Breast epithelium (tissue), 4 donors: ENCODE data around the gene FIZ1. TPM values are rescaled to one million over a fixed set of nuclear protein-coding genes. Genes with fewer than 3 reads are reported as not detected.

Source experiments
- DNase-seq, 2 donors: peaks; one replicate each; pipeline ENCODE4 v3.0.0-alpha.2; 2019; ENCODE audit warnings: low spot score in 2 of 2
- H3K27ac ChIP-seq, 2 donors: fragments of 200-600 bp; sonication (generic) in 1 of 2; one replicate each; pipeline ENCODE4 v1.5.1; 2016 to 2019; ENCODE audit warnings: mild to moderate bottlenecking in 1 of 2
- H3K27me3 ChIP-seq, 2 donors: fragments of 200-600 bp; sonication (generic) in 1 of 2; one replicate each; pipeline versions ENCODE4 v1.5.1 to v1.6.0; 2017 to 2019; ENCODE audit warnings: control low read depth in 1 of 2, mild to moderate bottlenecking in 1 of 2
- H3K36me3 ChIP-seq: fragments of 200-600 bp; one replicate; pipeline ENCODE4 v1.5.1; 2019
- H3K4me1 ChIP-seq, 2 donors: fragments of 200-600 bp; sonication (generic); one replicate each; pipeline ENCODE4 v1.5.1; 2016 to 2019; ENCODE audit warnings: control low read depth in 1 of 2
- H3K4me3 ChIP-seq, 3 donors: fragments of 200-600 bp; sonication (generic); 1 replicate in 2 of 3; 2 replicates in 1 of 3; pipeline ENCODE4 v1.5.1; 2016 to 2019; ENCODE audit warnings: mild to moderate bottlenecking in 3 of 3, moderate library complexity in 2 of 3
- H3K9me3 ChIP-seq, 2 donors: fragments of 200-600 bp; sonication (generic) in 1 of 2; one replicate each; pipeline ENCODE4 v1.5.1; 2016 to 2019; ENCODE audit warnings: control low read depth in 1 of 2
- CTCF ChIP-seq, 3 donors: fragments of 450-650 bp; IDR thresholded peaks; one replicate each; pipeline ENCODE4 v1.5.1; 2016 to 2017; ENCODE audit warnings: antibody characterized with exemption in 3 of 3, mild to moderate bottlenecking in 3 of 3, moderate library complexity in 3 of 3
- POLR2A ChIP-seq: fragments of 450-650 bp; IDR thresholded peaks from one replicate; pipeline ENCODE4 v1.6.1; 2016; ENCODE audit warnings: antibody characterized with exemption, mild to moderate bottlenecking, moderate library complexity
- POLR2AphosphoS5 ChIP-seq, 3 donors: sonication (generic); formaldehyde crosslinking; IDR thresholded peaks; one replicate each; pipeline ENCODE4 v1.6.1; 2017; ENCODE audit warnings: antibody characterized with exemption in 3 of 3
- intact Hi-C: fragments of 100-400 bp; cut with DNase I; formaldehyde crosslinking; loops from one replicate; pipeline ENCODE4 v1.15.1; 2023; ENCODE audit warnings: low total_unique reads
- total RNA-seq, 3 donors: library from RNA; depleted of rRNA; stranded (reverse); fragments of >200 nt; gene quantifications; one replicate each; pipeline ENCODE4 v1.1.0, GENCODE V29; 2016

FIZ1 gene
- total RNA-seq, 3 donors from 2014 or later, result 3.7 to 7.5 (median 6.1) TPM

- H3K4me3 ChIP-seq, result no peak overlapping the region
- TF ChIP-seq POLR2AphosphoS5 (IDR thresholded peaks at IDR 0.05) (no peak), CTCF (IDR thresholded peaks at IDR 0.05) (no peak), POLR2A (no peak)
Measured at GRCh38 chr19:55567708-55568328, 31.5 kb downstream of the FIZ1 start.

GRCh38 chr19:55566823-55567222 is 32.5 kb downstream of the FIZ1 start:
- H3K4me3 ChIP-seq, result no peak overlapping the region
- no peak for TF ChIP-seq POLR2AphosphoS5 (IDR thresholded peaks at IDR 0.05)
- no peak for TF ChIP-seq POLR2A
- TF ChIP-seq CTCF (IDR thresholded peaks at IDR 0.05), result no peak
- H3K9me3 ChIP-seq, result no peaks in the 10 kb centered on the region
- intact Hi-C loops, result no loop called here
- H3K36me3 ChIP-seq, result no peaks in the 10 kb centered on the region
- no peak overlapping the region for H3K27ac ChIP-seq
- no peak for DNase-seq
- peaks cover 0 to 4% of the 10 kb centered on the region in 2 donors for H3K27me3 ChIP-seq
- H3K4me1 ChIP-seq, result no peaks in the 10 kb centered on the region

More at GRCh38 chr19:55567708-55568328, 31.5 kb downstream of the FIZ1 start:
- DNase-seq, result no peak
- no peaks in the 10 kb centered on the region for H3K4me1 ChIP-seq
- peaks cover 0 to 4% of the 10 kb centered on the region in 2 donors for H3K27me3 ChIP-seq
- H3K36me3 ChIP-seq, result no peaks in the 10 kb centered on the region
- intact Hi-C loops, result no loop called here
- H3K9me3 ChIP-seq, result no peaks in the 10 kb centered on the region
- no peak overlapping the region for H3K27ac ChIP-seq

GRCh38 chr19:55563261-55563690 is 36.0 kb downstream of the FIZ1 start:
- intact Hi-C loops, result no loop called here
- H3K4me1 ChIP-seq, result no peaks in the 10 kb centered on the region
- H3K36me3 ChIP-seq, result no peaks in the 10 kb centered on the region
- no peak for DNase-seq
- no peaks in the 10 kb centered on the region for H3K9me3 ChIP-seq
- H3K4me3 ChIP-seq, result no peak overlapping the region
- no peak overlapping the region for H3K27ac ChIP-seq
- TF ChIP-seq POLR2A (no peak), POLR2AphosphoS5 (IDR thresholded peaks at IDR 0.05) (no peak), CTCF (IDR thresholded peaks at IDR 0.05) (no peak)
- H3K27me3 ChIP-seq, result peaks cover 0 to 4% of the 10 kb centered on the region in 2 donors

DNA sequence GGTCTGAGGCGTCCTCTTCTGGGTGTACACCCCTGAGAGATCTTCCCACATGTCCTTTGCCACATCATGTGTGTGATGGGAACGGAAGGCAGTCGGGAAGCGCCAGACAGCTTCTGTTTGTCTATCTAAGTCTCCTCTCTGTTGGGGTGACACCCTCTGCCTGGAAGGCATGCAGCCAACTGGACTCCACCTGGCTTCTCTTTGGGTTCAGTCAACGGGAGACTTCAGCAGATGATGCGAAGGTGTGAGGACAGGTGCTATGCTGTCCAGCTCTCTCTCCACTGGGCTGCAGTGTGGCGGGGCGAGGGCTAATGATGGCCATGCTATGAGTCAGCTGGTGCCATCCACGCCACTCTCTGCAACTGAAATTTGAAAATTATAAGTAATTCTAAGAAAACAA is 39.6 kb downstream of the FIZ1 start:
- TF ChIP-seq POLR2AphosphoS5 (IDR thresholded peaks at IDR 0.05), result no peak
- TF ChIP-seq CTCF (IDR thresholded peaks at IDR 0.05), result no peak
- TF ChIP-seq POLR2A, result no peak
- H3K4me3 ChIP-seq, result no peak overlapping the region
- H3K4me1 ChIP-seq, result no peaks in the 10 kb centered on the region
- intact Hi-C loops, result no loop called here
- no peaks in the 10 kb centered on the region for H3K36me3 ChIP-seq
- H3K9me3 ChIP-seq, result no peaks in the 10 kb centered on the region
- no peak for DNase-seq
- H3K27ac ChIP-seq, result no peak overlapping the region
- H3K27me3 ChIP-seq, result peaks cover 0 to 4% of the 10 kb centered on the region in 2 donors

GRCh38 chr19:55554741-55555152 is 44.6 kb downstream of the FIZ1 start:
- intact Hi-C loops, result no loop called here
- no peaks in the 10 kb centered on the region for H3K36me3 ChIP-seq
- no peak for TF ChIP-seq POLR2A
- TF ChIP-seq POLR2AphosphoS5 (IDR thresholded peaks at IDR 0.05), result no peak
- TF ChIP-seq CTCF (IDR thresholded peaks at IDR 0.05), result no peak
- H3K4me1 ChIP-seq, result no peaks in the 10 kb centered on the region
- H3K4me3 ChIP-seq, result no peak overlapping the region
- no peak overlapping the region for H3K27ac ChIP-seq
- H3K27me3 ChIP-seq, result no peaks in the 10 kb centered on the region
- H3K9me3 ChIP-seq, result no peaks in the 10 kb centered on the region
- DNase-seq, result no peak
